ENCODE results near the gene DQX1.

The DQX1 gene

DNA sequence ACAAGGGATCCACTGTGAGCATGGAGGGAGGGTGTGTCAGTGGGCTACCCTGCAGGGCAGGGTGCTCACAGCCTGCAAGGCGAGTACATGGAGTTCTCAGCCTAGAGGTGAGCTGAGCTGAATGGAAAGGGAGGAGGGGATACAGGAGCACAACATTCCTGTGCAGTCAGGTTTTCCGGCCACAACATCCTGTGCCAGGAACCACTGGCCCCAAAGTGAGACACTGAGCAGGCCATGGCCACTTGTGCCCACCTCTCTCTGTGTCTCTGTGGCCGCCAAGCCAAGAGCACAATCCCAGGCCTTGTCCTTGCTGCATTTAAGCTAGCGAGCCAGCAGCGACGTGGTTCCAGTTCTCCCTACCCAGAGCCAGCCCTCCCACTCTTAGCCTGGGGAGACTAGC, 34.6 kb upstream of the DQX1 start:
- TF ChIP-seq ZNF274 (IDR thresholded peaks at IDR 0.05; ENCODE audit: low read depth, low read length), result no peak
- H3K4me3 ChIP-seq (ENCODE audit: low read length), result no peak overlapping the region

GRCh38 chr2:74559912-74560311, 33.9 kb upstream of the DQX1 start:
- H3K4me3 ChIP-seq (ENCODE audit: low read length), result no peak overlapping the region
- no peak for TF ChIP-seq ZNF274 (IDR thresholded peaks at IDR 0.05; ENCODE audit: low read depth, low read length)

GRCh38 chr2:74558284-74559230, 32.5 kb upstream of the DQX1 start:
- no peak overlapping the region for H3K4me3 ChIP-seq (ENCODE audit: low read length)
- no peak for TF ChIP-seq ZNF274 (IDR thresholded peaks at IDR 0.05; ENCODE audit: low read depth, low read length)

DNA sequence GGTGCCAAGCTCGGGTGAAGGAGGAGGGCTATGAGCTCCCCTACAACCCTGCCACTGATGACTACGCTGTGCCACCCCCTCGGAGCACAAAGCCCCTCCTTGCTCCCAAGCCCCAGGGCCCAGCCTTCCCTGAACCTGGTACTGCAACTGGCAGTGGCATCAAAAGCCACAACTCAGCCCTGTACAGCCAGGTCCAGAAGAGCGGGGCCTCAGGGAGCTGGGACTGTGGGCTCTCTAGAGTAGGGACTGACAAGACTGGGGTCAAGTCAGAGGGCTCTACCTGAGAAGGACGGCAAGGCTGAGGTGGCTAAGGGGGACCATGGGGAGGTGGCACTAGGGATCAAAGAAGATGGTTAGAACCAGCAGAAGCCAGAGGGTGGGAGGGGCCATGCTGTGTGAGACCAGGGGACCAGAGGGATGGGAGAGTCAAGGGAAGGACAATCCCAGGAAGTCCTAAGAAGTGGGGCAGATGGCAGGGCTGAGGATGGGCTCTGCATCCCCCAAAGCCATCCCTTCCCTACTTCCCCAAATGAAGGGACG, 30.9 kb upstream of the DQX1 start:
- no peak overlapping the region for H3K4me3 ChIP-seq (ENCODE audit: low read length)
- TF ChIP-seq ZNF274 (IDR thresholded peaks at IDR 0.05; ENCODE audit: low read depth, low read length), result no peak

- TF ChIP-seq ZNF274 (IDR thresholded peaks at IDR 0.05; ENCODE audit: low read depth, low read length), result no peak
These were observed 30.1 kb upstream of the DQX1 start for GRCh38 chr2:74556159-74556558.

DNA sequence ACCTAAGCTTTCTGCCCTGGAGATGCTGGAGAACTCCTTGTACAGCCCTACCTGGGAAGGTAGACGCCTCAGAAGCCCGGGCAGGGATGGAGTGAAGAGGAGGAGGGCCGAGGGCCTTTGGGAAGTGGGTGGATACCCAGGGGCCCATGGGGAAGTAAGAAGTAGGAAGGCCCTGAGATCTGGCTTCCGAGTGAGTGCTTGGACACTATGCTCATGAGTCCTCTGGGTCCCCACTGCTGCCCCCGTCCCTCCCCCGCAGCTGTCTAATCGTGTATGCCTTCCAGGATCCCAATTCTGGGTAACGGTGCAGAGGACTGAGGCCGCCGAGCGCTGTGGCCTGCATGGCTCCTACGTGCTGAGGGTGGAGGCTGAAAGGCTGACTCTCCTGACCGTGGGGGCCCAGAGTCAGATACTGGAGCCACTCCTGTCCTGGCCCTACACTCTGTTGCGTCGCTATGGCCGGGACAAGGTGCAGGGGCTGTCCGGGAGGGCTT, 29.6 kb upstream of the DQX1 start:
- no peak for TF ChIP-seq ZNF274 (IDR thresholded peaks at IDR 0.05; ENCODE audit: low read depth, low read length)
- H3K4me3 ChIP-seq (ENCODE audit: low read length), result peak overlapping the region; percentile 96; the same call in 1 of the 2 replicates

More at GRCh38 chr2:74556159-74556558, 30.1 kb upstream of the DQX1 start:
- peak overlapping the region; percentile 96; the same call in 1 of the 2 replicates for H3K4me3 ChIP-seq (ENCODE audit: low read length)

DNA sequence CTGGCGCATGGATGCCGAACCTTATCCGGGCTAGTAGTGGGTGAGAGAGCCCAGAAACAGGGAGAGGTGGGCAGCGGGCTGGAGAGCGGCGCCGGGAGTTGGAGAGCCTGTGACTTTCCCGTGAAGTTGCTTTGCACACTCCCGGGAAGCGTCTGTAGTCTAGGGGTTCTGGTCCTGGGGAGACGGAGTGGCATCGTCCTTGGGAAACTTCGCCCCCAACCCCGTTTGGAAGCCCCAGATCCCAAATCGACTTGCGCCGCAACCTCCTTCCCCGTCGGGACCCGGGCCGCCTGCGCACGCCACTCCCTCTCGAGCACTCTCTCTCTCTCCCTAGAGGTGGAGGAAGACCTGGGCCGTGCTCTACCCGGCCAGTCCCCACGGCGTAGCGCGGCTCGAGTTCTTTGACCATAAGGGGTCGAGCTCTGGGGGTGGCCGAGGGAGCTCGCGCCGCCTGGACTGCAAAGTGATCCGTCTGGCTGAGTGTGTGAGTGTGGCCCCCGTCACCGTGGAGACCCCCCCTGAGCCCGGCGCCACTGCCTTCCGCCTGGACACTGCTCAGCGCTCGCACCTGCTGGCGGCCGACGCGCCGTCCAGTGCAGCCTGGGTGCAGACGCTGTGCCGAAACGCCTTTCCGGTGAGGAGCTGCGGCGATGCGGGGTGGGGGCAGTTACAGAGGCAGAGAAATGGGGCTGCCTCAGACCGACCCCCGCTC, 28.9 kb upstream of the DQX1 start:
- TF ChIP-seq ZNF274 (IDR thresholded peaks at IDR 0.05; ENCODE audit: low read depth, low read length), result no peak
- H3K4me3 ChIP-seq (ENCODE audit: low read length), result peak overlapping the region; percentile 96

DNA sequence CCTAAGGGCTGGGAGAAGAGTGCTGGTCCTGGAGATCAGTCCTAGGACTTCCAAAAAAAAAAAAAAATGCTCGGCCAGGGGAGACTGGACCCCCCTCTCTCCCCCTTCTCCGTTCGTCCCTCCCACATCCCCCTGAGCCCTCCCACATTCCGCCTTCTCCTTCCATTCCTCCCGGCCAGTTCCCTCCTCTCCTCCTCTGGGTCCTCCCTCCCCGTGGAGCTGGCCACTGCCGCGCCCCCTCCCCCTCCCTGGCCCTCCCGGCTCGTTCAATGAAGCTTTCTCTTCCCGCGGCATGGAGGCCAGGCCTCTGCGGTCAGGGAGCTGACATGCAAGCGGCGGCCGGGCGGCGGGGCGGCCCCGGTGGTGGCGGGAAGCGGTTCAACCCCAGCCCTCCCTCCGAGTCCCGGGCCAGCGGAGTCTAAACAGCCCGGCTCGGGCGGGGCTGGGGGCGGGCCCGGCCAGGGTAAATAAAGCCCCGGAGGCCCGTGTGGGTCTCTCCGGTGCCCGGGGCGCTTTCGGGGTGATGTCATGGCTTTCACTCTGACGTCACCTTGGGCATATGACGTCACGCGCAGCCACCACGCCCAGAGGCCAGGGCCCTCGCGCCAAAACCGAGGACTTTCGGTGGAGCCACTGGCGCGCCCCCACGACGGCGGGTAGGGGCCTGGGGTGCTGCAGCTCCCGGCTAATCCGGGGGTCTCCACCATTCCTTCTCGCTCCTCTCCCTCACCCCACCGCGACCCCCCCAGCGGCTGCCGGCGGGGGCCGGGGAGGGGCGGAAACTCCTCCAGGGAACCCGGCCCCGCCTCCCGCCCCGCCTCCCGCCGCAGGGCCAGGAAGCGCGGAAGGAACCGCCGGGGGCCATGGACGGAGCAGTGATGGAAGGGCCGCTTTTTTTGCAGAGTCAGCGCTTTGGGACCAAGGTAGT, 28.1 kb upstream of the DQX1 start, which contains the start of the genes DOK1 and LOXL3:
DOK1 (plus strand) TSS at position 829 of the 928 bp plus-strand sequence; CDS start at position 864, 35 bp downstream.
LOXL3 (minus strand) TSS at position 51 of the 928 bp plus-strand sequence. CDS start 1,308 bp downstream, outside the sequence.
- H3K4me3 ChIP-seq (ENCODE audit: low read length), result peak within 1 kb of the TSS; percentile 96
- no peak for TF ChIP-seq ZNF274 (IDR thresholded peaks at IDR 0.05; ENCODE audit: low read depth, low read length)

DNA sequence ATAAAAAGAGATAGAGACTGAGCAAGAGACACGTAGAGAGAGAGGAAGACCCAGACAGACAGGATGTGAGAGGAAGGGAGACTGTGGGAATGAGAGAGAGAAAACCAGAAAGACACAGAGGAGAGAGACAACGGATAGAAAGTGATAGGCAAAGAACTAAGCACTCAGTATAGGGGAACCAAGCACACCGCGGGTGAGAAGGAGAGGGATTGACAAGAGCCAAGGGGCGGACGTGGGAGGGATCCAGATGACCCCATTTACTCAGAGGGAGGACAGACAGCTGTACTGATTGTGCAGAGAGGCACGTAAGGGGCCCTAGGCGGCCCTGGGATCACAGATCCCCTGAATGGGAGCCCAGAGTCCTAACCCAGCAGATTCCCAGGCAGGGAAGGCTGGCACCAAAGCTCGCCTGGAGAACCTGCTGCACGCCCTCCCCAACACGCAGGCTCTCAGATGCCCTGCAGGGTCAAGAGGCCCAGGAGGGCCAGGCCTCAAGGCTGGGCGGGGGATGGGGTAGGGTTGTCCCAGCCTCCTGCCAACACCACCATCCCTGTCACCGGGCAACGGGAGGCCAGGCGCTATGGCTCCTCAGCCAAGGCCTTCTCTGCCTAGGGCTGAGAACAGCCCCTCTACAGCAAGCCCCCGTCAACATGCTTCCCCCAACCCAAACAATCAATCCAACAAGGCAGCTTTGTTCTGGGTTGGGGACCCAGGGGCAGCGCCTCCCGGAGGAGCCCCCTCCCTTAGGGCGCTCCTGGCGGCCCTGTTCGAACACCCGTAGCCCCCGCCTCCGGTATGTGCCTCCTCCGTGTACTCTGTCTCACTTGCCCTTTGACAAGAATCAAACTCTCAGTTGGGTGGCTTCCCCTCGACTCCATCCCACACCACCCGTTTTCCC, 27.1 kb upstream of the DQX1 start:
- TF ChIP-seq ZNF274 (IDR thresholded peaks at IDR 0.05; ENCODE audit: low read depth, low read length), result no peak
- peak overlapping the region; percentile 96; the same call in 1 of the 2 replicates for H3K4me3 ChIP-seq (ENCODE audit: low read length)

- no peak for TF ChIP-seq ZNF274 (IDR thresholded peaks at IDR 0.05; ENCODE audit: low read depth, low read length)
- peak overlapping the region; percentile 48; the same call in 1 of the 2 replicates for H3K4me3 ChIP-seq (ENCODE audit: low read length)
These were observed 26.2 kb upstream of the DQX1 start for GRCh38 chr2:74551942-74552913.

GRCh38 chr2:74551530-74551929, 25.5 kb upstream of the DQX1 start:
- no peak for TF ChIP-seq ZNF274 (IDR thresholded peaks at IDR 0.05; ENCODE audit: low read depth, low read length)
- H3K4me3 ChIP-seq (ENCODE audit: low read length), result peak overlapping the region; percentile 48; the same call in 1 of the 2 replicates
